GM18526 (cell line): ENCODE data around the gene GVQW3.

Experiments used
- POLR2A ChIP-seq: IDR thresholded peaks from 3 replicates; pipeline ENCODE4 v1.6.1; 2011; ENCODE audit not compliant: insufficient read length; ENCODE audit errors: extremely low read depth

The GVQW3 gene

GRCh38 chr11:76380977-76381719 lies at the start of gene GVQW3, which contains the start of gene THAP12:
Gene GVQW3, plus strand, starts transcription at chr11:76381323. Its CDS starts 506 bp downstream, at chr11:76381829.
Gene THAP12, minus strand, starts transcription at chr11:76381132. Its CDS starts 296 bp downstream, at chr11:76380836.
- TF ChIP-seq POLR2A: peak; percentile 69

GRCh38 chr11:76334826-76335389 lies 46.2 kb upstream of the GVQW3 start:
- TF ChIP-seq POLR2A: no peak

- no peak for TF ChIP-seq POLR2A
Measured at GRCh38 chr11:76335842-76336241, 45.3 kb upstream of the GVQW3 start.

- TF ChIP-seq POLR2A: no peak
Measured at GRCh38 chr11:76336597-76336996, 44.5 kb upstream of the GVQW3 start.

GRCh38 chr11:76337469-76337868 lies 43.7 kb upstream of the GVQW3 start:
- no peak for TF ChIP-seq POLR2A

GRCh38 chr11:76337923-76338322 lies 43.2 kb upstream of the GVQW3 start:
- TF ChIP-seq POLR2A: no peak

- no peak for TF ChIP-seq POLR2A
Measured at GRCh38 chr11:76339221-76339620, 41.9 kb upstream of the GVQW3 start.

GRCh38 chr11:76347466-76347865 lies 33.7 kb upstream of the GVQW3 start:
- no peak for TF ChIP-seq POLR2A

- no peak for TF ChIP-seq POLR2A
Measured at GRCh38 chr11:76348348-76348747, 32.8 kb upstream of the GVQW3 start.

- no peak for TF ChIP-seq POLR2A
Measured at GRCh38 chr11:76355172-76355571, 26.0 kb upstream of the GVQW3 start.

GRCh38 chr11:76361374-76361773 lies 19.7 kb upstream of the GVQW3 start:
- no peak for TF ChIP-seq POLR2A

GRCh38 chr11:76361776-76362175 lies 19.3 kb upstream of the GVQW3 start:
- no peak for TF ChIP-seq POLR2A

- no peak for TF ChIP-seq POLR2A
Measured at GRCh38 chr11:76362716-76363115, 18.4 kb upstream of the GVQW3 start.

GRCh38 chr11:76365038-76365679 lies 16.0 kb upstream of the GVQW3 start:
- no peak for TF ChIP-seq POLR2A

- TF ChIP-seq POLR2A: no peak
Measured at GRCh38 chr11:76368490-76368889, 12.6 kb upstream of the GVQW3 start.

GRCh38 chr11:76369406-76369805 lies 11.7 kb upstream of the GVQW3 start:
- TF ChIP-seq POLR2A: no peak
